Neural progenitor cell (in vitro differentiated cells): ENCODE measurements around the gene LTBP1. TPM values are rescaled to one million over a fixed set of nuclear protein-coding genes. Genes with fewer than 3 reads are reported as not detected.

ENCODE experiments used
- DNase-seq: peaks from one replicate; pipeline ENCODE4 v3.0.0-alpha.2; 2016; ENCODE audit warnings: low spot score
- H2AFZ ChIP-seq: fragments of 200-600 bp; sonication (generic); replicated peaks from 2 replicates; pipeline ENCODE4 v1.6.1; 2016; ENCODE audit warnings: antibody characterized with exemption
- H3F3A ChIP-seq: fragments of 200-600 bp; sonication (generic); 2 replicates; pipeline ENCODE4 v1.6.1; 2016; ENCODE audit warnings: antibody characterized with exemption, low read depth
- H3K27ac ChIP-seq: fragments of 200-600 bp; sonication (generic); 2 replicates; pipeline ENCODE4 v1.5.1; 2016; ENCODE audit warnings: mild to moderate bottlenecking
- H3K27me3 ChIP-seq: fragments of 200-600 bp; sonication (generic); 2 replicates; pipeline ENCODE4 v1.6.1; 2016; ENCODE audit warnings: mild to moderate bottlenecking, moderate library complexity
- H3K36me3 ChIP-seq: fragments of 200-600 bp; sonication (generic); 2 replicates; pipeline ENCODE4 v1.5.1; 2016
- H3K4me1 ChIP-seq: fragments of 200-600 bp; sonication (generic); 2 replicates; pipeline ENCODE4 v1.6.1; 2016; ENCODE audit warnings: mixed run types
- H3K4me2 ChIP-seq: fragments of 200-600 bp; sonication (generic); 2 replicates; pipeline ENCODE4 v1.6.1; 2016
- H3K4me3 ChIP-seq: fragments of 200-600 bp; sonication (generic); 2 replicates; pipeline ENCODE4 v1.5.1; 2016
- H3K79me2 ChIP-seq: fragments of 200-600 bp; sonication (generic); 2 replicates; pipeline ENCODE4 v1.6.1; 2016; ENCODE audit warnings: low read depth
- H3K9ac ChIP-seq: fragments of 200-600 bp; sonication (generic); 2 replicates; pipeline ENCODE4 v1.6.1; 2016
- H3K9me3 ChIP-seq: fragments of 200-600 bp; sonication (generic); 2 replicates; pipeline ENCODE4 v1.5.1; 2016; ENCODE audit warnings: low read depth
- H4K20me1 ChIP-seq: fragments of 200-600 bp; sonication (generic); 2 replicates; pipeline ENCODE4 v1.6.1; 2016; ENCODE audit warnings: low read depth
- H3K27ac Mint-ChIP-seq: 3 replicates; pipeline ENCODE4 v1.8.0; 2021; ENCODE audit warnings: mixed read lengths
- H3K27me3 Mint-ChIP-seq: 2 replicates; pipeline ENCODE4 v1.8.0; 2022; ENCODE audit warnings: low read depth, mild to moderate bottlenecking, inconsistent platforms, moderate library complexity, mixed read lengths; ENCODE audit not compliant: insufficient read depth
- H3K36me3 Mint-ChIP-seq: 3 replicates; pipeline ENCODE4 v1.8.0; 2021; ENCODE audit warnings: mixed read lengths
- H3K4me1 Mint-ChIP-seq: 3 replicates; pipeline ENCODE4 v1.8.0; 2021; ENCODE audit warnings: mixed read lengths
- H3K4me3 Mint-ChIP-seq: 3 replicates; pipeline ENCODE4 v1.8.0; 2021; ENCODE audit warnings: mild to moderate bottlenecking, moderate library complexity, mixed read lengths
- H3K9me3 Mint-ChIP-seq: 3 replicates; pipeline ENCODE4 v1.8.0; 2020; ENCODE audit warnings: mixed read lengths
- CTCF ChIP-seq: fragments of 200-600 bp; sonication (generic); IDR thresholded peaks from 2 replicates; pipeline ENCODE4 v1.5.1; 2017; ENCODE audit warnings: antibody characterized with exemption, mild to moderate bottlenecking
- EZH2 ChIP-seq: fragments of 200-600 bp; sonication (generic); IDR thresholded peaks from 2 replicates; pipeline ENCODE4 v1.6.1; 2017; ENCODE audit warnings: antibody characterized with exemption, mild to moderate bottlenecking, moderate library complexity
- EZH2phosphoT487 ChIP-seq: fragments of 200-600 bp; sonication (generic); IDR thresholded peaks from 2 replicates; pipeline ENCODE4 v1.6.1; 2017; ENCODE audit warnings: antibody characterized with exemption
- total RNA-seq: library from RNA; depleted of rRNA; stranded (reverse); fragments of >200 nt; gene quantifications from 2 replicates; pipeline ENCODE4 v1.2.3, GENCODE V29; 2015; ENCODE audit warnings: low replicate concordance

LTBP1 gene
- total RNA-seq, 1 donor from 2014 or later, result 50.5 TPM

GRCh38 chr2:33250417-33251029, 303.8 kb downstream of the LTBP1 start:
- no peaks in the 10 kb centered on the region for H3K4me1 Mint-ChIP-seq
- H3K27me3 Mint-ChIP-seq, result no peaks in the 10 kb centered on the region
- Histone ChIP-seq H3K36me3 (no peaks in the 10 kb centered on the region), H2AFZ (no peak overlapping the region), H3K4me2 (no peak overlapping the region), H4K20me1 (no peaks in the 10 kb centered on the region), H3K4me1 (no peaks in the 10 kb centered on the region), H3K9ac (no peak overlapping the region), H3K79me2 (no peaks in the 10 kb centered on the region), H3K27me3 (no peaks in the 10 kb centered on the region), H3K27ac (no peak overlapping the region), H3F3A (no peaks in the 10 kb centered on the region), H3K9me3 (no peaks in the 10 kb centered on the region), H3K4me3 (no peak overlapping the region)
- DNase-seq, result peak; percentile 16
- H3K9me3 Mint-ChIP-seq, result no peaks in the 10 kb centered on the region
- no peak overlapping the region for H3K27ac Mint-ChIP-seq
- H3K36me3 Mint-ChIP-seq, result no peaks in the 10 kb centered on the region
- no peak overlapping the region for H3K4me3 Mint-ChIP-seq
- no peak for TF ChIP-seq EZH2phosphoT487
- TF ChIP-seq EZH2, result no peak
- no peak for TF ChIP-seq CTCF

GRCh38 chr2:33256162-33256755, 309.5 kb downstream of the LTBP1 start:
- TF ChIP-seq CTCF (no peak), EZH2 (no peak), EZH2phosphoT487 (no peak)
- H3K27ac ChIP-seq, result no peak overlapping the region
- H3K36me3 ChIP-seq, result no peaks in the 10 kb centered on the region
- no peaks in the 10 kb centered on the region for H3F3A ChIP-seq
- no peak for DNase-seq
- H3K79me2 ChIP-seq, result no peaks in the 10 kb centered on the region
- no peaks in the 10 kb centered on the region for H3K36me3 Mint-ChIP-seq
- no peaks in the 10 kb centered on the region for H3K4me1 Mint-ChIP-seq
- no peak overlapping the region for H3K4me2 ChIP-seq
- no peaks in the 10 kb centered on the region for H3K27me3 Mint-ChIP-seq
- H3K27ac Mint-ChIP-seq, result no peak overlapping the region
- no peaks in the 10 kb centered on the region for H3K27me3 ChIP-seq
- no peak overlapping the region for H3K4me3 ChIP-seq
- no peaks in the 10 kb centered on the region for H3K9me3 ChIP-seq
- H3K4me1 ChIP-seq, result peaks cover 6% of the 10 kb centered on the region
- no peak overlapping the region for H3K9ac ChIP-seq
- H4K20me1 ChIP-seq, result no peaks in the 10 kb centered on the region
- no peak overlapping the region for H2AFZ ChIP-seq
- H3K4me3 Mint-ChIP-seq, result no peak overlapping the region
- H3K9me3 Mint-ChIP-seq, result no peaks in the 10 kb centered on the region

GRCh38 chr2:33258387-33258786, 311.6 kb downstream of the LTBP1 start:
- Mint-ChIP-seq H3K36me3 (peaks cover 3% of the 10 kb centered on the region), H3K9me3 (no peaks in the 10 kb centered on the region), H3K4me1 (no peaks in the 10 kb centered on the region), H3K4me3 (no peak overlapping the region), H3K27ac (no peak overlapping the region), H3K27me3 (no peaks in the 10 kb centered on the region)
- Histone ChIP-seq H3K4me2 (no peak overlapping the region), H3K9ac (no peak overlapping the region), H3K27me3 (no peaks in the 10 kb centered on the region), H2AFZ (no peak overlapping the region), H3K4me3 (no peak overlapping the region), H4K20me1 (no peaks in the 10 kb centered on the region), H3K4me1 (peaks cover 6% of the 10 kb centered on the region), H3K9me3 (no peaks in the 10 kb centered on the region), H3K79me2 (no peaks in the 10 kb centered on the region), H3K36me3 (no peaks in the 10 kb centered on the region), H3K27ac (no peak overlapping the region), H3F3A (no peaks in the 10 kb centered on the region)
- TF ChIP-seq CTCF (no peak), EZH2 (no peak), EZH2phosphoT487 (no peak)
- no peak for DNase-seq
